Measurements from ENCODE around the gene NME5.

Gene NME5

GRCh38 chr5:138109463-138110265, 29.6 kb downstream of the NME5 start:
- no peaks in the 10 kb centered on the region for H3F3A ChIP-seq (ENCODE audit: control insufficient read depth, insufficient read depth)
- TF ChIP-seq EZH2phosphoT487 (IDR thresholded peaks at IDR 0.05; ENCODE audit: borderline replicate concordance, low read length), result no peak
- no peak for TF ChIP-seq CTCF (IDR thresholded peaks at IDR 0.05; ENCODE audit: low read depth, low read length, poor library complexity, severe bottlenecking)
- no peak overlapping the region for H3K27ac ChIP-seq (ENCODE audit: low read depth, low read length)
- H3K4me2 ChIP-seq (ENCODE audit: low read length), result no peak overlapping the region
- no peaks in the 10 kb centered on the region for H4K20me1 ChIP-seq (ENCODE audit: control insufficient read depth, insufficient read depth, low read depth, low read length)
- H3K9me3 ChIP-seq (ENCODE audit: control insufficient read depth, insufficient read depth, low read length), result no peaks in the 10 kb centered on the region
- no peak overlapping the region for H3K4me3 ChIP-seq (ENCODE audit: low read length)
- no peaks in the 10 kb centered on the region for H3K36me3 ChIP-seq (ENCODE audit: control insufficient read depth, low read length)
- peaks cover 14% of the 10 kb centered on the region; the same call in 1 of the 2 replicates for H3K27me3 ChIP-seq (ENCODE audit: control insufficient read depth, low read length)
- H3K9me2 ChIP-seq (replicated peaks; ENCODE audit: control insufficient read depth, low read length), result no peaks in the 10 kb centered on the region
- no peaks in the 10 kb centered on the region for H3K4me1 ChIP-seq (ENCODE audit: control insufficient read depth, low read length)
- no peaks in the 10 kb centered on the region for H3K79me2 ChIP-seq (ENCODE audit: control insufficient read depth, low read length)

- Histone ChIP-seq H3K9me2 (replicated peaks; ENCODE audit: control insufficient read depth, low read length) (no peaks in the 10 kb centered on the region), H3K27ac (ENCODE audit: low read depth, low read length) (no peak overlapping the region), H3K4me3 (ENCODE audit: low read length) (no peak overlapping the region), H3K27me3 (ENCODE audit: control insufficient read depth, low read length) (peaks cover 14% of the 10 kb centered on the region; the same call in 1 of the 2 replicates), H3K79me2 (ENCODE audit: control insufficient read depth, low read length) (no peaks in the 10 kb centered on the region), H3K4me1 (ENCODE audit: control insufficient read depth, low read length) (peaks cover 16% of the 10 kb centered on the region), H3K9me3 (ENCODE audit: control insufficient read depth, insufficient read depth, low read length) (no peaks in the 10 kb centered on the region), H3K36me3 (ENCODE audit: control insufficient read depth, low read length) (no peaks in the 10 kb centered on the region), H3F3A (ENCODE audit: control insufficient read depth, insufficient read depth) (no peaks in the 10 kb centered on the region), H3K4me2 (ENCODE audit: low read length) (no peak overlapping the region), H4K20me1 (ENCODE audit: control insufficient read depth, insufficient read depth, low read depth, low read length) (no peaks in the 10 kb centered on the region)
- TF ChIP-seq CTCF (IDR thresholded peaks at IDR 0.05; ENCODE audit: low read depth, low read length, poor library complexity, severe bottlenecking) (no peak), EZH2phosphoT487 (IDR thresholded peaks at IDR 0.05; ENCODE audit: borderline replicate concordance, low read length) (no peak)
Measured at GRCh38 chr5:138107213-138107612, 32.0 kb downstream of the NME5 start.

DNA sequence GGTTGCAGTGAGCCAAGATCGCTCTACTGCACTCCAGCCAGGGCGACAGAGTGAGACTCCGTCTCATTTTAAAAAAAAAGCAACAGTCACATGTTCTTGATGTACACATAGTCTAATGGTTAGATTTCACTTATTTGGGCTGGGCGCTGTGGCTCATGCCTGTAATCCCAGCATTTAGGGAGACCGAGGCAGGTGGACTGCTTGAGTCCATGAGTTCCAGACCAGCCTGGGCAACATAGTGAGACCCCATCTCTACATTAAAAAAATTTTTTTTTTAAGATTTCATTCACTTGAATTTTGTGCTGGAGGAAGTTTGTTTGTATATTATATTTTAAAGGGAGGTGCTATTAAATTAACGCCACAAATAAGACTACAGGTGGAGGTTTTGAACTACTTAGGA, 33.5 kb downstream of the NME5 start:
- no peak overlapping the region for H3K4me3 ChIP-seq (ENCODE audit: low read length)
- no peaks in the 10 kb centered on the region for H3K9me2 ChIP-seq (replicated peaks; ENCODE audit: control insufficient read depth, low read length)
- H3K36me3 ChIP-seq (ENCODE audit: control insufficient read depth, low read length), result no peaks in the 10 kb centered on the region
- no peaks in the 10 kb centered on the region for H4K20me1 ChIP-seq (ENCODE audit: control insufficient read depth, insufficient read depth, low read depth, low read length)
- H3K27ac ChIP-seq (ENCODE audit: low read depth, low read length), result no peak overlapping the region
- H3K4me1 ChIP-seq (ENCODE audit: control insufficient read depth, low read length), result peaks cover 24% of the 10 kb centered on the region
- H3K27me3 ChIP-seq (ENCODE audit: control insufficient read depth, low read length), result peaks cover 6% of the 10 kb centered on the region; the same call in 1 of the 2 replicates
- H3K9me3 ChIP-seq (ENCODE audit: control insufficient read depth, insufficient read depth, low read length), result no peaks in the 10 kb centered on the region
- TF ChIP-seq EZH2phosphoT487 (IDR thresholded peaks at IDR 0.05; ENCODE audit: borderline replicate concordance, low read length) (no peak), CTCF (IDR thresholded peaks at IDR 0.05; ENCODE audit: low read depth, low read length, poor library complexity, severe bottlenecking) (no peak)
- no peak overlapping the region for H3K4me2 ChIP-seq (ENCODE audit: low read length)
- no peaks in the 10 kb centered on the region for H3F3A ChIP-seq (ENCODE audit: control insufficient read depth, insufficient read depth)
- no peaks in the 10 kb centered on the region for H3K79me2 ChIP-seq (ENCODE audit: control insufficient read depth, low read length)
